ACC112 (cell line): ENCODE results near the gene WIPF2.
A peak's percentile ranks its signal among the peaks of the same experiment; 100 is the strongest.

Source experiments
- H2AFZ ChIP-seq: fragments of 200-600 bp; sonication (generic); one replicate; pipeline ENCODE4 v1.6.0; 2017; ENCODE audit warnings: antibody characterized with exemption, low read length; ENCODE audit not compliant: unreplicated experiment
- H3K27ac ChIP-seq: fragments of 200-600 bp; sonication (generic); 2 replicates; pipeline ENCODE4 v1.5.1; 2014; ENCODE audit warnings: low read depth, mild to moderate bottlenecking, antibody characterized with exemption, low read length, moderate library complexity
- H3K27me3 ChIP-seq: fragments of 200-600 bp; sonication (generic); 2 replicates; pipeline ENCODE4 v1.6.1; 2014; ENCODE audit warnings: mild to moderate bottlenecking, antibody characterized with exemption, low read length, moderate library complexity, mixed read lengths; ENCODE audit not compliant: insufficient read depth
- H3K36me3 ChIP-seq: fragments of 200-600 bp; sonication (generic); 2 replicates; pipeline ENCODE4 v1.6.1; 2016; ENCODE audit warnings: mild to moderate bottlenecking, antibody characterized with exemption, low read length, moderate library complexity, mixed read lengths; ENCODE audit not compliant: insufficient read depth
- H3K4me1 ChIP-seq: fragments of 200-600 bp; sonication (generic); one replicate; pipeline ENCODE4 v1.6.1; 2016; ENCODE audit warnings: low read length, mixed read lengths; ENCODE audit not compliant: insufficient read depth, unreplicated experiment, control insufficient read depth
- H3K4me3 ChIP-seq: fragments of 200-600 bp; sonication (generic); 2 replicates; pipeline ENCODE4 v1.5.1; 2014; ENCODE audit warnings: mild to moderate bottlenecking, low read depth, low read length
- H3K79me2 ChIP-seq: fragments of 200-600 bp; sonication (generic); one replicate; pipeline ENCODE4 v1.6.0; 2016; ENCODE audit warnings: low read length; ENCODE audit not compliant: control insufficient read depth, unreplicated experiment, insufficient read depth

The WIPF2 gene

GRCh38 chr17:40314584-40314956 is 95.5 kb downstream of the WIPF2 start:
- Histone ChIP-seq H3K4me3 (no peak overlapping the region), H3K27ac (0 out of 2 replicates have a peak overlapping the region, but pooled peaks have one; percentile 14), H2AFZ (no peak overlapping the region), H3K36me3 (no peaks in the 10 kb centered on the region), H3K79me2 (peaks cover 14% of the 10 kb centered on the region), H3K27me3 (no peaks in the 10 kb centered on the region), H3K4me1 (peaks cover 64% of the 10 kb centered on the region)

- Histone ChIP-seq H3K27ac (no peak overlapping the region), H3K4me1 (peaks cover 67% of the 10 kb centered on the region), H3K4me3 (no peak overlapping the region), H3K36me3 (no peaks in the 10 kb centered on the region), H3K27me3 (no peaks in the 10 kb centered on the region), H2AFZ (no peak overlapping the region), H3K79me2 (peaks cover 21% of the 10 kb centered on the region)
Observed at GRCh38 chr17:40315206-40315605, 96.1 kb downstream of the WIPF2 start.

- Histone ChIP-seq H3K79me2 (peaks cover 28% of the 10 kb centered on the region), H2AFZ (no peak overlapping the region), H3K4me1 (peaks cover 71% of the 10 kb centered on the region), H3K36me3 (no peaks in the 10 kb centered on the region), H3K27me3 (no peaks in the 10 kb centered on the region), H3K27ac (no peak overlapping the region), H3K4me3 (no peak overlapping the region; the same call in 1 of the 2 replicates)
Observed at GRCh38 chr17:40315678-40316570, 96.8 kb downstream of the WIPF2 start.

GRCh38 chr17:40316571-40317344 is 97.7 kb downstream of the WIPF2 start:
- Histone ChIP-seq H2AFZ (peak overlapping the region; percentile 34), H3K27ac (peak overlapping the region; percentile 77), H3K4me3 (peak overlapping the region; percentile 95), H3K36me3 (no peaks in the 10 kb centered on the region), H3K79me2 (peaks cover 36% of the 10 kb centered on the region), H3K27me3 (no peaks in the 10 kb centered on the region), H3K4me1 (peaks cover 71% of the 10 kb centered on the region)

- peak overlapping the region; percentile 34 for H2AFZ ChIP-seq
- no peaks in the 10 kb centered on the region for H3K36me3 ChIP-seq
- H3K27me3 ChIP-seq: no peaks in the 10 kb centered on the region
- peaks cover 43% of the 10 kb centered on the region for H3K79me2 ChIP-seq
- peak overlapping the region; percentile 77 for H3K27ac ChIP-seq
- H3K4me3 ChIP-seq: peak overlapping the region; percentile 95
- peaks cover 71% of the 10 kb centered on the region for H3K4me1 ChIP-seq
Observed at GRCh38 chr17:40317345-40317873, 98.3 kb downstream of the WIPF2 start.

- no peaks in the 10 kb centered on the region for H3K36me3 ChIP-seq
- H3K27ac ChIP-seq: peak overlapping the region; percentile 97
- H3K4me3 ChIP-seq: peak overlapping the region; percentile 95
- H3K4me1 ChIP-seq: peaks cover 70% of the 10 kb centered on the region
- peaks cover 43% of the 10 kb centered on the region for H3K79me2 ChIP-seq
- peak overlapping the region; percentile 75 for H2AFZ ChIP-seq
- no peaks in the 10 kb centered on the region for H3K27me3 ChIP-seq
Observed at GRCh38 chr17:40317880-40318829, 99.1 kb downstream of the WIPF2 start.

GRCh38 chr17:40318830-40319391 is 99.8 kb downstream of the WIPF2 start:
- no peak overlapping the region for H2AFZ ChIP-seq
- peaks cover 46% of the 10 kb centered on the region for H3K79me2 ChIP-seq
- no peaks in the 10 kb centered on the region for H3K27me3 ChIP-seq
- peak overlapping the region; percentile 97 for H3K27ac ChIP-seq
- H3K36me3 ChIP-seq: no peaks in the 10 kb centered on the region
- peaks cover 70% of the 10 kb centered on the region for H3K4me1 ChIP-seq
- peak overlapping the region; percentile 95 for H3K4me3 ChIP-seq

- peak overlapping the region; percentile 97 for H3K27ac ChIP-seq
- no peaks in the 10 kb centered on the region for H3K27me3 ChIP-seq
- peaks cover 74% of the 10 kb centered on the region for H3K4me1 ChIP-seq
- H3K36me3 ChIP-seq: no peaks in the 10 kb centered on the region
- H2AFZ ChIP-seq: no peak overlapping the region
- H3K79me2 ChIP-seq: peaks cover 55% of the 10 kb centered on the region
- H3K4me3 ChIP-seq: peak overlapping the region; percentile 95
Observed at GRCh38 chr17:40319651-40320540, 100.8 kb downstream of the WIPF2 start.
